ENCODE results near the gene RNF223. TPM values are rescaled to one million over a fixed set of nuclear protein-coding genes. Genes with fewer than 3 reads are reported as not detected.
A peak's percentile ranks its signal among the peaks of the same experiment; 100 is the strongest.

RNF223 gene
- total RNA-seq, 1 experiment from 2014 or later = not detected

- DNase-seq (ENCODE audit: low spot score) (no peak), ATAC-seq (peak; percentile 17)
- CTCF ChIA-PET = interaction anchor here (0.9 to 2.9 kb wide), 17 partner anchors 9 to 170 kb away, joined by 3 to 20 read pairs (median 6); partner anchors contain the start of genes B3GALT6, C1QTNF12, SDF4 and TNFRSF18
- Mint-ChIP-seq H3K4me1 (no peaks in the 10 kb centered on the region), H3K27ac (no peak overlapping the region), H3K27me3 (ENCODE audit: low read depth) (peaks cover 29% of the 10 kb centered on the region), H3K9me3 (peaks cover 9% of the 10 kb centered on the region), H3K4me3 (no peak overlapping the region), H3K36me3 (no peaks in the 10 kb centered on the region)
- POLR2A ChIA-PET = interaction anchor here (1.0 kb wide), 1 partner anchor 44 kb away, joined by 3 read pairs; no protein-coding TSS in a partner anchor
- TF ChIP-seq HMGA2 (CRISPR knock-in tag; IDR thresholded peaks at IDR 0.05) = no peak
- TF ChIP-seq CDX4 (CRISPR knock-in tag; IDR thresholded peaks at IDR 0.05; ENCODE audit: borderline replicate concordance) = no peak
- no peak for TF ChIP-seq SMAD4 (CRISPR knock-in tag; IDR thresholded peaks at IDR 0.05)
- no peak for TF ChIP-seq MXD4 (CRISPR knock-in tag; IDR thresholded peaks at IDR 0.05; ENCODE audit: borderline replicate concordance)
- TF ChIP-seq GTF2I (CRISPR knock-in tag; conservative IDR thresholded peaks at IDR 0.05) = no peak
- TF ChIP-seq ZNF512 (CRISPR knock-in tag; IDR thresholded peaks at IDR 0.05; ENCODE audit: borderline replicate concordance) = no peak
- TF ChIP-seq ZSCAN18 (CRISPR knock-in tag; IDR thresholded peaks at IDR 0.05) = no peak
- TF ChIP-seq KAT7 (CRISPR knock-in tag; IDR thresholded peaks at IDR 0.05; ENCODE audit: borderline replicate concordance) = no peak
- TF ChIP-seq JAZF1 (CRISPR knock-in tag; IDR thresholded peaks at IDR 0.05) = no peak
- TF ChIP-seq ZNF121 (CRISPR knock-in tag; IDR thresholded peaks at IDR 0.05) = no peak
- TF ChIP-seq, protein P1, sequence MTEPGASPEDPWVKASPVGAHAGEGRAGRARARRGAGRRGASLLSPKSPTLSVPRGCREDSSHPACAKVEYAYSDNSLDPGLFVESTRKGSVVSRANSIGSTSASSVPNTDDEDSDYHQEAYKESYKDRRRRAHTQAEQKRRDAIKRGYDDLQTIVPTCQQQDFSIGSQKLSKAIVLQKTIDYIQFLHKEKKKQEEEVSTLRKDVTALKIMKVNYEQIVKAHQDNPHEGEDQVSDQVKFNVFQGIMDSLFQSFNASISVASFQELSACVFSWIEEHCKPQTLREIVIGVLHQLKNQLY (CRISPR knock-in tag; IDR thresholded peaks at IDR 0.05) = no peak
- TF ChIP-seq NR1H2 (CRISPR knock-in tag; IDR thresholded peaks at IDR 0.05) = no peak
- TF ChIP-seq PREB (CRISPR knock-in tag; IDR thresholded peaks at IDR 0.05; ENCODE audit: borderline replicate concordance) = no peak
- no peak for TF ChIP-seq ZNF263 (CRISPR knock-in tag; IDR thresholded peaks at IDR 0.05; ENCODE audit: low read depth)
- TF ChIP-seq, protein P2, sequence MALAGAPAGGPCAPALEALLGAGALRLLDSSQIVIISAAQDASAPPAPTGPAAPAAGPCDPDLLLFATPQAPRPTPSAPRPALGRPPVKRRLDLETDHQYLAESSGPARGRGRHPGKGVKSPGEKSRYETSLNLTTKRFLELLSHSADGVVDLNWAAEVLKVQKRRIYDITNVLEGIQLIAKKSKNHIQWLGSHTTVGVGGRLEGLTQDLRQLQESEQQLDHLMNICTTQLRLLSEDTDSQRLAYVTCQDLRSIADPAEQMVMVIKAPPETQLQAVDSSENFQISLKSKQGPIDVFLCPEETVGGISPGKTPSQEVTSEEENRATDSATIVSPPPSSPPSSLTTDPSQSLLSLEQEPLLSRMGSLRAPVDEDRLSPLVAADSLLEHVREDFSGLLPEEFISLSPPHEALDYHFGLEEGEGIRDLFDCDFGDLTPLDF (CRISPR knock-in tag; IDR thresholded peaks at IDR 0.05) = no peak
Measured at GRCh38 chr1:1121611-1122077, 47.5 kb upstream of the RNF223 start.

DNA sequence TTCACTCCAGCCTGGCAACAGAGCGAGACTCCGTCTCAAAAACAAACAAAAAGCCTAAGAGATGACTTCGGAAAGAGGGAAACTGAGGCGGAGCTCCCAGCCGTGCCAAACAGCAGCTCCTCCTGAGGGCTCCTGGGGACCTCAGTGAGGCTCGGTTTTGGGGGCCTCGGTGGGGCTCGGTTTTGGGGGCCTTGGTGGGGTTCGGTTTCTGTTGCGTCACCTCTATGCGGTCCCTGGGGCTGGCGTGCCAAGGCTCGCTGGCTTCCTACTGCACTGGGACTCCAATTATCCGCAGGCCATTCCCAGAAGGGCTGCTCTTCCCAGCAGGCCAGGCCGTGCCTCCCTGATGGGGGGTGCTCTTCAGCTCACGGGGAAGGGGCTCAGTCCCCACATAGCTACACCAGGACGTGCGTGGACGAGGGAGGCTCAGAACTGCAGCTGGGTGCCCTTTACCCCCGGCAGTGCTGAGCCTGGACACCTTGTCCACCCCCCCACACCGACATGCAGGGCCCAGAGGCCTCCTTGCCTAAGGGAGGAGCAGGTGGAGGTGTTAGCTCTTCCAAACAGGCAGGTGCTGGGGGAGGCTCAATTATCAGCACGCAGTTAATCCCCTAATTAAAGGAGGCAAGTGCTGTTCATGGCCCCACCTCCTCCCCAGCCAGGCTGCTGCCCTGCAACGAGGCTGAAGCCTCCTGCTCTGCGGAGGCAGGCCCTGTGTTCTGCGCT, 46.9 kb upstream of the RNF223 start:
- CTCF ChIA-PET = interaction anchor here (1.2 to 2.9 kb wide), 10 partner anchors 9 to 130 kb away, joined by 4 to 19 read pairs (median 8); partner anchors contain the start of genes B3GALT6, C1QTNF12, SDF4 and TNFRSF18
- Mint-ChIP-seq H3K27ac (no peak overlapping the region), H3K4me3 (no peak overlapping the region), H3K9me3 (peaks cover 9% of the 10 kb centered on the region), H3K27me3 (ENCODE audit: low read depth) (peaks cover 29% of the 10 kb centered on the region), H3K36me3 (no peaks in the 10 kb centered on the region), H3K4me1 (no peaks in the 10 kb centered on the region)
- POLR2A ChIA-PET = no interaction called here
- DNase-seq (ENCODE audit: low spot score) = peak; percentile 11
- no peak for ATAC-seq
- no peak for TF ChIP-seq SP1 (CRISPR knock-in tag; conservative IDR thresholded peaks at IDR 0.05)
- no peak for TF ChIP-seq ATF1 (CRISPR knock-in tag; IDR thresholded peaks at IDR 0.05)
- no peak for TF ChIP-seq CTCF (IDR thresholded peaks at IDR 0.05)
- no peak for TF ChIP-seq FOXP1 (CRISPR knock-in tag; IDR thresholded peaks at IDR 0.05; ENCODE audit: borderline replicate concordance)
- no peak for TF ChIP-seq OVOL2 (CRISPR knock-in tag; IDR thresholded peaks at IDR 0.05; ENCODE audit: borderline replicate concordance)
- TF ChIP-seq, protein P3, sequence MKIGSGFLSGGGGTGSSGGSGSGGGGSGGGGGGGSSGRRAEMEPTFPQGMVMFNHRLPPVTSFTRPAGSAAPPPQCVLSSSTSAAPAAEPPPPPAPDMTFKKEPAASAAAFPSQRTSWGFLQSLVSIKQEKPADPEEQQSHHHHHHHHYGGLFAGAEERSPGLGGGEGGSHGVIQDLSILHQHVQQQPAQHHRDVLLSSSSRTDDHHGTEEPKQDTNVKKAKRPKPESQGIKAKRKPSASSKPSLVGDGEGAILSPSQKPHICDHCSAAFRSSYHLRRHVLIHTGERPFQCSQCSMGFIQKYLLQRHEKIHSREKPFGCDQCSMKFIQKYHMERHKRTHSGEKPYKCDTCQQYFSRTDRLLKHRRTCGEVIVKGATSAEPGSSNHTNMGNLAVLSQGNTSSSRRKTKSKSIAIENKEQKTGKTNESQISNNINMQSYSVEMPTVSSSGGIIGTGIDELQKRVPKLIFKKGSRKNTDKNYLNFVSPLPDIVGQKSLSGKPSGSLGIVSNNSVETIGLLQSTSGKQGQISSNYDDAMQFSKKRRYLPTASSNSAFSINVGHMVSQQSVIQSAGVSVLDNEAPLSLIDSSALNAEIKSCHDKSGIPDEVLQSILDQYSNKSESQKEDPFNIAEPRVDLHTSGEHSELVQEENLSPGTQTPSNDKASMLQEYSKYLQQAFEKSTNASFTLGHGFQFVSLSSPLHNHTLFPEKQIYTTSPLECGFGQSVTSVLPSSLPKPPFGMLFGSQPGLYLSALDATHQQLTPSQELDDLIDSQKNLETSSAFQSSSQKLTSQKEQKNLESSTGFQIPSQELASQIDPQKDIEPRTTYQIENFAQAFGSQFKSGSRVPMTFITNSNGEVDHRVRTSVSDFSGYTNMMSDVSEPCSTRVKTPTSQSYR (CRISPR knock-in tag; IDR thresholded peaks at IDR 0.05) = no peak
